Endodermal cell (in vitro differentiated cells): Measurements from ENCODE around the gene DACT3. TPM values are rescaled to one million over a fixed set of nuclear protein-coding genes. Genes with fewer than 3 reads are reported as not detected.

Experiments
- DNase-seq: peaks from one replicate; pipeline ENCODE4 v3.0.0-alpha.2; 2017
- H3K27ac ChIP-seq: 2 replicates; pipeline ENCODE4 v1.5.1; 2013; ENCODE audit warnings: mild to moderate bottlenecking, low read depth, low read length, moderate library complexity
- H3K27me3 ChIP-seq: 2 replicates; pipeline ENCODE4 v1.6.1; 2013; ENCODE audit warnings: mild to moderate bottlenecking, low read length, moderate library complexity; ENCODE audit not compliant: insufficient read depth, control insufficient read depth, poor library complexity, severe bottlenecking
- H3K36me3 ChIP-seq: 2 replicates; pipeline ENCODE4 v1.7.0; 2013; ENCODE audit warnings: mild to moderate bottlenecking, low read length, moderate library complexity; ENCODE audit not compliant: control insufficient read depth, insufficient read depth
- H3K4me1 ChIP-seq: one replicate; pipeline ENCODE4 v1.7.0; 2013; ENCODE audit warnings: low read length; ENCODE audit not compliant: control insufficient read depth, insufficient read depth
- H3K4me3 ChIP-seq: 2 replicates; pipeline ENCODE4 v1.5.1; 2013; ENCODE audit warnings: mild to moderate bottlenecking, low read length, moderate library complexity
- H3K9ac ChIP-seq: 2 replicates; pipeline ENCODE4 v1.6.1; 2013; ENCODE audit warnings: mild to moderate bottlenecking, low read length, moderate library complexity; ENCODE audit not compliant: poor library complexity, severe bottlenecking; ENCODE audit errors: extremely low read depth
- H3K9me3 ChIP-seq: 2 replicates; pipeline ENCODE4 v1.6.1; 2013; ENCODE audit warnings: mild to moderate bottlenecking, low read length, moderate library complexity; ENCODE audit not compliant: control insufficient read depth
- H3K27ac Mint-ChIP-seq: 2 replicates; pipeline ENCODE4 v1.8.0; 2020; ENCODE audit warnings: mixed read lengths
- H3K27me3 Mint-ChIP-seq: 2 replicates; pipeline ENCODE4 v1.8.0; 2021; ENCODE audit warnings: mild to moderate bottlenecking, mixed read lengths; ENCODE audit not compliant: insufficient read depth
- H3K36me3 Mint-ChIP-seq: 2 replicates; pipeline ENCODE4 v1.8.0; 2020; ENCODE audit warnings: low read depth, mixed read lengths
- H3K4me1 Mint-ChIP-seq: 2 replicates; pipeline ENCODE4 v1.8.0; 2020; ENCODE audit warnings: mixed read lengths
- H3K4me3 Mint-ChIP-seq: 2 replicates; pipeline ENCODE4 v1.8.0; 2020; ENCODE audit warnings: mild to moderate bottlenecking, moderate library complexity, mixed read lengths
- H3K9me3 Mint-ChIP-seq: 2 replicates; pipeline ENCODE4 v1.8.0; 2020; ENCODE audit warnings: mild to moderate bottlenecking, mixed read lengths
- WGBS, 2 experiments: methylation state at CpG; one replicate each; pipeline versions ENCODE4 v1.1.5 to v1.1.7; 2013; ENCODE audit warnings: missing lambda C conversion rate in 2 of 2, mixed read lengths in 1 of 2; ENCODE audit not compliant: insufficient coverage in 1 of 2, insufficient read length in 1 of 2; 5-methylcytosine and 5-hydroxymethylcytosine counted together
- total RNA-seq, 2 donors: library from RNA; stranded (reverse); fragmentation: NEBNext Ultra II Directional in 1 of 2; extraction: Animal tissue kit (Norgen Biotek cat#: 25700) in 1 of 2; gene quantifications; 2 replicates in 1 of 2; 3 replicates in 1 of 2; pipeline ENCODE4 v1.2.1, GENCODE V29; 2021
- TF ChIP-seq, protein P1 (sequence below): fragments of 200-600 bp; sonication (generic); conservative IDR thresholded peaks from 2 replicates; pipeline ENCODE4 v1.5.0; 2021; ENCODE audit warnings: antibody characterized with exemption, mild to moderate bottlenecking

Gene DACT3
- total RNA-seq, 2 donors from 2014 or later: 0.15 to 0.70 TPM

DNA sequence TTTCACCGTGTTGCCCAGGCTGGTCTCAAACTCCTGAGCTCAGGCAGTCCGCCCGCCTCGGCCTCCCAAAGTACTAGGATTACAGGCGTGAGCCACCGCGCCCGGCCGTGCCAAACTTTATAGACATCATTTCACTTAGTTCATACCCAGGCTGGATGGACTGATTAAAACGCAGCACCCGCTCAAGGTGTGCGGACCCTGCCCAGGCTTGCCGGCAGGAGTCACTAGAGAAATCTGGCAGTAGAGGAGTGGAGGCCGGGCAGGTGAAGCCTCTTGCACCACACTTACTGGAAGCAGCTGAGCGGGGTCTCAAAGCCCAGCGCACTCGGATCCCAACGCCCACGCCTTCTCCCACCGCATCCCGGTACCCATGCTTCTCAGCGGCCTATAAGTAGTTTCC lies 47.5 kb downstream of the DACT3 start:
- Histone ChIP-seq H3K9me3 (no peaks in the 10 kb centered on the region), H3K27ac (no peak overlapping the region), H3K4me3 (no peak overlapping the region), H3K9ac (no peak overlapping the region), H3K36me3 (peaks cover 12% of the 10 kb centered on the region), H3K4me1 (no peaks in the 10 kb centered on the region), H3K27me3 (no peaks in the 10 kb centered on the region)
- TF ChIP-seq, protein P1, sequence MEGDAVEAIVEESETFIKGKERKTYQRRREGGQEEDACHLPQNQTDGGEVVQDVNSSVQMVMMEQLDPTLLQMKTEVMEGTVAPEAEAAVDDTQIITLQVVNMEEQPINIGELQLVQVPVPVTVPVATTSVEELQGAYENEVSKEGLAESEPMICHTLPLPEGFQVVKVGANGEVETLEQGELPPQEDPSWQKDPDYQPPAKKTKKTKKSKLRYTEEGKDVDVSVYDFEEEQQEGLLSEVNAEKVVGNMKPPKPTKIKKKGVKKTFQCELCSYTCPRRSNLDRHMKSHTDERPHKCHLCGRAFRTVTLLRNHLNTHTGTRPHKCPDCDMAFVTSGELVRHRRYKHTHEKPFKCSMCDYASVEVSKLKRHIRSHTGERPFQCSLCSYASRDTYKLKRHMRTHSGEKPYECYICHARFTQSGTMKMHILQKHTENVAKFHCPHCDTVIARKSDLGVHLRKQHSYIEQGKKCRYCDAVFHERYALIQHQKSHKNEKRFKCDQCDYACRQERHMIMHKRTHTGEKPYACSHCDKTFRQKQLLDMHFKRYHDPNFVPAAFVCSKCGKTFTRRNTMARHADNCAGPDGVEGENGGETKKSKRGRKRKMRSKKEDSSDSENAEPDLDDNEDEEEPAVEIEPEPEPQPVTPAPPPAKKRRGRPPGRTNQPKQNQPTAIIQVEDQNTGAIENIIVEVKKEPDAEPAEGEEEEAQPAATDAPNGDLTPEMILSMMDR: no peak
- DNase-seq: peak; percentile 44
- WGBS, 2 experiments: 90 to 97% methylated on average over 9 to 22 of the region's 22 CpGs
- Mint-ChIP-seq H3K9me3 (no peaks in the 10 kb centered on the region), H3K27ac (no peak overlapping the region), H3K36me3 (peaks cover 23% of the 10 kb centered on the region), H3K4me3 (no peak overlapping the region), H3K4me1 (no peaks in the 10 kb centered on the region), H3K27me3 (no peaks in the 10 kb centered on the region)

DNA sequence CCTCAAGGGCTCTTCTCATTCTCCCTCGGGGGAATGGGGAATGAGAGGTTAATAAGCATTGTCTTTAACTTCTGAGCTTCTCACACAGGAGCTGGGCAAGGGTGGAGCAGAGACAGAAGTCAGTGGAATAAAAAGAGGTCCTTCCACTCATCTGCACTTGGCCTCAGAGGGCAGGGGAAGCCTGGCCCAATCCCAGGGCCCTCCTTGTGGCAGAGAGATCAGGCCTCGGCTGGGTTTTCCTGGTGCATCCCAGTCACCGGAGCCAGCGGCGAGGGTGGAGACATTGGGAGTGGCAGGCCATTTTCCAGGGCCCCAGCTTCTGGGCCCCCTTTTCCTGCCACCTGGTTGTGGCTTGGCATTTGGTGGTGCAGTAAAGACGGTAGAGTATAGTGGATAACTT lies 49.2 kb downstream of the DACT3 start:
- Mint-ChIP-seq H3K27ac (no peak overlapping the region), H3K4me1 (no peaks in the 10 kb centered on the region), H3K9me3 (no peaks in the 10 kb centered on the region), H3K27me3 (no peaks in the 10 kb centered on the region), H3K4me3 (no peak overlapping the region), H3K36me3 (peaks cover 39% of the 10 kb centered on the region)
- no peaks in the 10 kb centered on the region for H3K27me3 ChIP-seq
- no peak overlapping the region for H3K4me3 ChIP-seq
- H3K4me1 ChIP-seq: no peaks in the 10 kb centered on the region
- H3K9ac ChIP-seq: no peak overlapping the region
- DNase-seq: peak; percentile 37
- no peak overlapping the region for H3K27ac ChIP-seq
- TF ChIP-seq, protein P1: no peak
- H3K36me3 ChIP-seq: peaks cover 29% of the 10 kb centered on the region
- WGBS, 2 experiments: 93 to 95% methylated on average over 5 to 6 of the region's 6 CpGs
- no peaks in the 10 kb centered on the region for H3K9me3 ChIP-seq

DNA sequence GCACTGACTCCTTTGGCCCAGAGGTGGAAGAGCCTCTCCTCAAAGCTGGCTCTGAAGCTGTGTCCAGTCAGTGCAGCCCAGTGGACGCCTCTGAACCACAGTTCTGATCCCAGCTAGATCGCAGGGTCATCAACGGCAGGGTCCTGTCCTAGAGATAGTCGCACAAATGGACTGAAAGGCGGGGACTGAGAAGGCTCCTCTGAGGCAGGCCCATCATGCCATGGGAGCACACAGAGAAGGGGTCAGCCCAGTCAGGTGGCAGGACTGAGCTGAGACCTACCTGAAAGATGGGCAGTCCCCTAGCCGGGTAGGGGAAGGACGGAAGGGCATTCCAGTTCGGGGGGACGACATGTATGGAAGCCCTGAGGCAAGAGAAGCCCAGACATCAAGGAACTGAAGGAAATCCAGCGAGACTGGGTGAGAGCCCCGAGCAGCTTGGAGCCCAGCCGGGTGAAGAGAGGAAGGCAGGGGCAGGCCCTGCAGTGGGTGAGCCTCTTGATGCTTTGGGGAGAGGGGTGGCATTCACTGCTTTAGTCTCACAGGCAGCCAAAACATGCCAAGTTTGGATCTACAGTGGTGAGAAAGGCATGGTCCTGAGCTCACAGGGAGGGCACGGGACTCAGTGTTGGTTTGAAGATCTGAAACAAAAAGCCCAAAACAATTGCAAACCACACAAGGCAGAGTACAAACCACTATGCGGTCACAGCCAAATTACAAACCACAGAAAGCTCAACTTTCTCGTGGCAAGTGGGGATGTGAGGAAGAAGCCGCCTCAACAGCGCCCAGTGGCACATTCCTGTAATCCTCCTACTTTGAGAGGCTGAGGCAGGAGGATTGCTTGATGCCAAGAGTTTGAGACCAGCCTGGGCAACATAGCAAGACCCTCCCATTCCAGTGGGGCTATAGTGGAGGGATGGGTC lies 49.9 kb downstream of the DACT3 start:
- TF ChIP-seq, protein P1: no peak
- peak overlapping the region; percentile 14 for H3K27ac Mint-ChIP-seq
- H3K9me3 Mint-ChIP-seq: no peaks in the 10 kb centered on the region
- no peak overlapping the region for H3K9ac ChIP-seq
- no peaks in the 10 kb centered on the region for H3K27me3 Mint-ChIP-seq
- no peak overlapping the region for H3K27ac ChIP-seq
- H3K4me3 Mint-ChIP-seq: no peak overlapping the region
- H3K36me3 Mint-ChIP-seq: peaks cover 46% of the 10 kb centered on the region
- peaks cover 36% of the 10 kb centered on the region for H3K36me3 ChIP-seq
- H3K27me3 ChIP-seq: no peaks in the 10 kb centered on the region
- H3K4me1 ChIP-seq: no peaks in the 10 kb centered on the region
- WGBS, 2 experiments: 90 to 96% methylated on average over 15 to 17 of the region's 17 CpGs
- H3K4me3 ChIP-seq: no peak overlapping the region
- H3K4me1 Mint-ChIP-seq: no peaks in the 10 kb centered on the region
- H3K9me3 ChIP-seq: no peaks in the 10 kb centered on the region
- no peak for DNase-seq
